Adrenal gland (tissue), 5 donors: ENCODE data around the gene ARHGEF4.

ENCODE experiments used
- POLR2A ChIP-seq, 2 donors: fragments of 450-650 bp; IDR thresholded peaks; one replicate each; pipeline ENCODE4 v1.6.1; 2017; ENCODE audit warnings: antibody characterized with exemption in 2 of 2, mild to moderate bottlenecking in 2 of 2, moderate library complexity in 1 of 2
- TF ChIP-seq, protein P1 (sequence below), 6 experiments: fragments of 450-650 bp in 4 of 6; fragments of 200-600 bp in 2 of 6; sonication (generic) in 1 of 6; IDR thresholded peaks; 1 replicate in 5 of 6; 2 replicates in 1 of 6; pipeline versions ENCODE4 v1.5.1 to v1.8.0; 2016 to 2021; ENCODE audit warnings: antibody characterized with exemption in 6 of 6, mild to moderate bottlenecking in 2 of 6, moderate library complexity in 1 of 6
- donor health status: DM: no; HTN: no; CAD: no.

DNA sequence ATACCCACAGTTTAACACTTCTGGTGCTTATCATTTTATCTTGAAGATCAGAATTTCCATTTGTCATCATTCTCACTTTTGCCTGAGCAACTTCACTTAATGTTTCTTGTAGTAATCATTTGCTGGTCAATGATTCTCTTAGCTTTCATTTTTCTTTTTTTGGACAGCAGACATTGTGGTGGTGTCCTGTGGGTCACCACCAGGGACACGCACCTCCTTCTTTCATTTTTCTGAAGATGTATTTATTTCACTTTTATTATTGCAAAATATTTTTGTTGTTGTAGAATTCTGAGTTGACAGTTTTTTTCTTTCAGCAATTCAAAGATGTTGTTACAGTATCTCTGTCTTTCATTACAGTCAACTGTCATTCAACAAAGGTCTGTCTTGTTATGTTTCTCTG lies 172.3 kb downstream of the ARHGEF4 start:
- no peak for TF ChIP-seq POLR2A (IDR thresholded peaks at IDR 0.05)
- TF ChIP-seq, protein P1, sequence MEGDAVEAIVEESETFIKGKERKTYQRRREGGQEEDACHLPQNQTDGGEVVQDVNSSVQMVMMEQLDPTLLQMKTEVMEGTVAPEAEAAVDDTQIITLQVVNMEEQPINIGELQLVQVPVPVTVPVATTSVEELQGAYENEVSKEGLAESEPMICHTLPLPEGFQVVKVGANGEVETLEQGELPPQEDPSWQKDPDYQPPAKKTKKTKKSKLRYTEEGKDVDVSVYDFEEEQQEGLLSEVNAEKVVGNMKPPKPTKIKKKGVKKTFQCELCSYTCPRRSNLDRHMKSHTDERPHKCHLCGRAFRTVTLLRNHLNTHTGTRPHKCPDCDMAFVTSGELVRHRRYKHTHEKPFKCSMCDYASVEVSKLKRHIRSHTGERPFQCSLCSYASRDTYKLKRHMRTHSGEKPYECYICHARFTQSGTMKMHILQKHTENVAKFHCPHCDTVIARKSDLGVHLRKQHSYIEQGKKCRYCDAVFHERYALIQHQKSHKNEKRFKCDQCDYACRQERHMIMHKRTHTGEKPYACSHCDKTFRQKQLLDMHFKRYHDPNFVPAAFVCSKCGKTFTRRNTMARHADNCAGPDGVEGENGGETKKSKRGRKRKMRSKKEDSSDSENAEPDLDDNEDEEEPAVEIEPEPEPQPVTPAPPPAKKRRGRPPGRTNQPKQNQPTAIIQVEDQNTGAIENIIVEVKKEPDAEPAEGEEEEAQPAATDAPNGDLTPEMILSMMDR (IDR thresholded peaks at IDR 0.05), result no peak
